ENCODE data around the gene PRSS27.

Gene PRSS27

GRCh38 chr16:2712546-2712945, 7.5 kb downstream of the PRSS27 start:
- no peak for TF ChIP-seq CTCF (IDR thresholded peaks at IDR 0.05; ENCODE audit: low read depth, low read length, poor library complexity, severe bottlenecking)
- TF ChIP-seq EZH2phosphoT487 (IDR thresholded peaks at IDR 0.05; ENCODE audit: borderline replicate concordance, low read length), result no peak
- H3K79me2 ChIP-seq (ENCODE audit: control insufficient read depth, low read length), result no peaks in the 10 kb centered on the region
- peaks cover 4% of the 10 kb centered on the region for H3K4me1 ChIP-seq (ENCODE audit: control insufficient read depth, low read length)
- H3K4me3 ChIP-seq (ENCODE audit: low read length), result no peak overlapping the region
- no peaks in the 10 kb centered on the region for H3K9me3 ChIP-seq (ENCODE audit: control insufficient read depth, insufficient read depth, low read length)
- H3K9me2 ChIP-seq (replicated peaks; ENCODE audit: control insufficient read depth, low read length), result no peaks in the 10 kb centered on the region
- H3F3A ChIP-seq (ENCODE audit: control insufficient read depth, insufficient read depth), result no peaks in the 10 kb centered on the region
- no peak overlapping the region for H3K27ac ChIP-seq (ENCODE audit: low read depth, low read length)
- peaks cover 3% of the 10 kb centered on the region; the same call in 1 of the 2 replicates for H3K36me3 ChIP-seq (ENCODE audit: control insufficient read depth, low read length)
- H3K27me3 ChIP-seq (ENCODE audit: control insufficient read depth, low read length), result peaks cover 4% of the 10 kb centered on the region; the same call in 1 of the 2 replicates
- H3K4me2 ChIP-seq (ENCODE audit: low read length), result no peak overlapping the region
- no peaks in the 10 kb centered on the region; the same call in 1 of the 2 replicates for H4K20me1 ChIP-seq (ENCODE audit: control insufficient read depth, insufficient read depth, low read depth, low read length)

DNA sequence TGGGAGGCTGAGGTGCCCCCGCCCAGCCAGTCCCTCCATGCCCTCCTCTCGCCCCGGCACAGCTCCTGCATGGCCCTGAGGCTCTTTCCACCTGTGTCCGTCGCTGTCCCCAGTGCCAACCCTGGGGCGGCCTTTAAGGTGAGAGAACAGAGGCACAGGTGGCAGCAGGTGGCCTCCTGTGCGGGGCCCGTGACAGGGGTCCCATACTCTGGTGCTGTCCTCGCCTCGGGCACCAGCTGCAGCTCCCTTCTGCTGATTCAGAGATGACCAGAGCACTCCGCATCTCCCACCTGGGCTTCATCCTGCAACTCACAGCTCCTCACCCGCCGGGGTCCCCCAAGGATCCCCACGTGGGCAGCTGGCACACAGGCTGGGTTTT, 8.0 kb downstream of the PRSS27 start:
- H3F3A ChIP-seq (ENCODE audit: control insufficient read depth, insufficient read depth), result no peaks in the 10 kb centered on the region

GRCh38 chr16:2711370-2712062, 8.5 kb downstream of the PRSS27 start:
- peaks cover 4% of the 10 kb centered on the region; the same call in 1 of the 2 replicates for H3K27me3 ChIP-seq (ENCODE audit: control insufficient read depth, low read length)
- H3K36me3 ChIP-seq (ENCODE audit: control insufficient read depth, low read length), result peaks cover 6% of the 10 kb centered on the region; the same call in 1 of the 2 replicates
- no peak for TF ChIP-seq CTCF (IDR thresholded peaks at IDR 0.05; ENCODE audit: low read depth, low read length, poor library complexity, severe bottlenecking)
- TF ChIP-seq EZH2phosphoT487 (IDR thresholded peaks at IDR 0.05; ENCODE audit: borderline replicate concordance, low read length), result no peak
- peaks cover 4% of the 10 kb centered on the region for H3K4me1 ChIP-seq (ENCODE audit: control insufficient read depth, low read length)
- H3F3A ChIP-seq (ENCODE audit: control insufficient read depth, insufficient read depth), result no peaks in the 10 kb centered on the region
- no peak overlapping the region for H3K4me2 ChIP-seq (ENCODE audit: low read length)
- H3K27ac ChIP-seq (ENCODE audit: low read depth, low read length), result no peak overlapping the region
- H3K9me2 ChIP-seq (replicated peaks; ENCODE audit: control insufficient read depth, low read length), result no peaks in the 10 kb centered on the region
- H3K4me3 ChIP-seq (ENCODE audit: low read length), result no peak overlapping the region
- no peaks in the 10 kb centered on the region for H3K9me3 ChIP-seq (ENCODE audit: control insufficient read depth, insufficient read depth, low read length)
- H3K79me2 ChIP-seq (ENCODE audit: control insufficient read depth, low read length), result no peaks in the 10 kb centered on the region
- H4K20me1 ChIP-seq (ENCODE audit: control insufficient read depth, insufficient read depth, low read depth, low read length), result no peaks in the 10 kb centered on the region; the same call in 1 of the 2 replicates

More for the DNA sequence above, 8.0 kb downstream of the PRSS27 start:
- H3K4me2 ChIP-seq (ENCODE audit: low read length), result no peak overlapping the region
- H3K79me2 ChIP-seq (ENCODE audit: control insufficient read depth, low read length), result no peaks in the 10 kb centered on the region
- peaks cover 4% of the 10 kb centered on the region; the same call in 1 of the 2 replicates for H3K27me3 ChIP-seq (ENCODE audit: control insufficient read depth, low read length)
- H3K36me3 ChIP-seq (ENCODE audit: control insufficient read depth, low read length), result peaks cover 6% of the 10 kb centered on the region; the same call in 1 of the 2 replicates
- no peaks in the 10 kb centered on the region; the same call in 1 of the 2 replicates for H4K20me1 ChIP-seq (ENCODE audit: control insufficient read depth, insufficient read depth, low read depth, low read length)
- H3K9me2 ChIP-seq (replicated peaks; ENCODE audit: control insufficient read depth, low read length), result no peaks in the 10 kb centered on the region
- no peak overlapping the region for H3K4me3 ChIP-seq (ENCODE audit: low read length)
- H3K4me1 ChIP-seq (ENCODE audit: control insufficient read depth, low read length), result peaks cover 4% of the 10 kb centered on the region
- TF ChIP-seq EZH2phosphoT487 (IDR thresholded peaks at IDR 0.05; ENCODE audit: borderline replicate concordance, low read length) (no peak), CTCF (IDR thresholded peaks at IDR 0.05; ENCODE audit: low read depth, low read length, poor library complexity, severe bottlenecking) (no peak)
- no peak overlapping the region for H3K27ac ChIP-seq (ENCODE audit: low read depth, low read length)
- no peaks in the 10 kb centered on the region for H3K9me3 ChIP-seq (ENCODE audit: control insufficient read depth, insufficient read depth, low read length)

All from DOHH2 (cell line).